ENCODE results near the gene DNAJC21.

DNA sequence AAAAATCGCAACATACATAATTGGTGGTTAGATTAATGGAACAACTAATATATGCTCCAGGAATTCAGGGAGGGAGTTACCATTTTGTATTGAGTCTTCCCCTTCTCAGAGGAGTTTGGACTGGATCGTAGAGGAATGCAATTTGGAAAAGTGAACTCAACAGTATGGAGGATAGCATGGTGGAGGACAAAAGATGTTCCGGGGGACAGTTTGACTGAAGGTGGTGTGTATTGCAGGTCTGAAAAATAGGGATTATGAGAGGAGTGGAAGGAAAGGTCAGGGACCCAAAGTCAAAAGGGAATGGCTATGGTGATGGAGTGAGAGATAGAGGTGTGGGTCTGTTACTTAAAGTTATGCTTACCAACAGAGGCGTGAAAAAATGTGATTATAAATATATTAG, 1.5 kb downstream of the DNAJC21 start:
- TF ChIP-seq, protein P1, sequence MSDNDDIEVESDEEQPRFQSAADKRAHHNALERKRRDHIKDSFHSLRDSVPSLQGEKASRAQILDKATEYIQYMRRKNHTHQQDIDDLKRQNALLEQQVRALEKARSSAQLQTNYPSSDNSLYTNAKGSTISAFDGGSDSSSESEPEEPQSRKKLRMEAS (IDR thresholded peaks at IDR 0.05) = no peak
- TF ChIP-seq, protein P2, sequence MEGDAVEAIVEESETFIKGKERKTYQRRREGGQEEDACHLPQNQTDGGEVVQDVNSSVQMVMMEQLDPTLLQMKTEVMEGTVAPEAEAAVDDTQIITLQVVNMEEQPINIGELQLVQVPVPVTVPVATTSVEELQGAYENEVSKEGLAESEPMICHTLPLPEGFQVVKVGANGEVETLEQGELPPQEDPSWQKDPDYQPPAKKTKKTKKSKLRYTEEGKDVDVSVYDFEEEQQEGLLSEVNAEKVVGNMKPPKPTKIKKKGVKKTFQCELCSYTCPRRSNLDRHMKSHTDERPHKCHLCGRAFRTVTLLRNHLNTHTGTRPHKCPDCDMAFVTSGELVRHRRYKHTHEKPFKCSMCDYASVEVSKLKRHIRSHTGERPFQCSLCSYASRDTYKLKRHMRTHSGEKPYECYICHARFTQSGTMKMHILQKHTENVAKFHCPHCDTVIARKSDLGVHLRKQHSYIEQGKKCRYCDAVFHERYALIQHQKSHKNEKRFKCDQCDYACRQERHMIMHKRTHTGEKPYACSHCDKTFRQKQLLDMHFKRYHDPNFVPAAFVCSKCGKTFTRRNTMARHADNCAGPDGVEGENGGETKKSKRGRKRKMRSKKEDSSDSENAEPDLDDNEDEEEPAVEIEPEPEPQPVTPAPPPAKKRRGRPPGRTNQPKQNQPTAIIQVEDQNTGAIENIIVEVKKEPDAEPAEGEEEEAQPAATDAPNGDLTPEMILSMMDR (IDR thresholded peaks at IDR 0.05; ENCODE audit: low read depth, low read length, missing input control) = no peak
- TF ChIP-seq TAF1 (conservative IDR thresholded peaks at IDR 0.05) = no peak
- no peak for TF ChIP-seq JUND (IDR thresholded peaks at IDR 0.05)
- TF ChIP-seq, protein P3, sequence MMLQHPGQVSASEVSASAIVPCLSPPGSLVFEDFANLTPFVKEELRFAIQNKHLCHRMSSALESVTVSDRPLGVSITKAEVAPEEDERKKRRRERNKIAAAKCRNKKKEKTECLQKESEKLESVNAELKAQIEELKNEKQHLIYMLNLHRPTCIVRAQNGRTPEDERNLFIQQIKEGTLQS (IDR thresholded peaks at IDR 0.05) = no peak
- TF ChIP-seq, protein P4, sequence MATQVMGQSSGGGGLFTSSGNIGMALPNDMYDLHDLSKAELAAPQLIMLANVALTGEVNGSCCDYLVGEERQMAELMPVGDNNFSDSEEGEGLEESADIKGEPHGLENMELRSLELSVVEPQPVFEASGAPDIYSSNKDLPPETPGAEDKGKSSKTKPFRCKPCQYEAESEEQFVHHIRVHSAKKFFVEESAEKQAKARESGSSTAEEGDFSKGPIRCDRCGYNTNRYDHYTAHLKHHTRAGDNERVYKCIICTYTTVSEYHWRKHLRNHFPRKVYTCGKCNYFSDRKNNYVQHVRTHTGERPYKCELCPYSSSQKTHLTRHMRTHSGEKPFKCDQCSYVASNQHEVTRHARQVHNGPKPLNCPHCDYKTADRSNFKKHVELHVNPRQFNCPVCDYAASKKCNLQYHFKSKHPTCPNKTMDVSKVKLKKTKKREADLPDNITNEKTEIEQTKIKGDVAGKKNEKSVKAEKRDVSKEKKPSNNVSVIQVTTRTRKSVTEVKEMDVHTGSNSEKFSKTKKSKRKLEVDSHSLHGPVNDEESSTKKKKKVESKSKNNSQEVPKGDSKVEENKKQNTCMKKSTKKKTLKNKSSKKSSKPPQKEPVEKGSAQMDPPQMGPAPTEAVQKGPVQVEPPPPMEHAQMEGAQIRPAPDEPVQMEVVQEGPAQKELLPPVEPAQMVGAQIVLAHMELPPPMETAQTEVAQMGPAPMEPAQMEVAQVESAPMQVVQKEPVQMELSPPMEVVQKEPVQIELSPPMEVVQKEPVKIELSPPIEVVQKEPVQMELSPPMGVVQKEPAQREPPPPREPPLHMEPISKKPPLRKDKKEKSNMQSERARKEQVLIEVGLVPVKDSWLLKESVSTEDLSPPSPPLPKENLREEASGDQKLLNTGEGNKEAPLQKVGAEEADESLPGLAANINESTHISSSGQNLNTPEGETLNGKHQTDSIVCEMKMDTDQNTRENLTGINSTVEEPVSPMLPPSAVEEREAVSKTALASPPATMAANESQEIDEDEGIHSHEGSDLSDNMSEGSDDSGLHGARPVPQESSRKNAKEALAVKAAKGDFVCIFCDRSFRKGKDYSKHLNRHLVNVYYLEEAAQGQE (IDR thresholded peaks at IDR 0.05) = no peak
- no peak for TF ChIP-seq EGR1 (IDR thresholded peaks at IDR 0.05; ENCODE audit: low read depth in 2 of 2)
- no peak for TF ChIP-seq SP1 (IDR thresholded peaks at IDR 0.05)
